Measurements from ENCODE around the gene STX5. TPM values are rescaled to one million over a fixed set of nuclear protein-coding genes. Genes with fewer than 3 reads are reported as not detected.

Gene STX5
- total and polyA plus RNA-seq, 9 of the 15 experiments (the other 6 are each of a cell fraction or from before 2014, with no cell fraction given) = 2.8 to 28.6 (median 23.7) TPM

DNA sequence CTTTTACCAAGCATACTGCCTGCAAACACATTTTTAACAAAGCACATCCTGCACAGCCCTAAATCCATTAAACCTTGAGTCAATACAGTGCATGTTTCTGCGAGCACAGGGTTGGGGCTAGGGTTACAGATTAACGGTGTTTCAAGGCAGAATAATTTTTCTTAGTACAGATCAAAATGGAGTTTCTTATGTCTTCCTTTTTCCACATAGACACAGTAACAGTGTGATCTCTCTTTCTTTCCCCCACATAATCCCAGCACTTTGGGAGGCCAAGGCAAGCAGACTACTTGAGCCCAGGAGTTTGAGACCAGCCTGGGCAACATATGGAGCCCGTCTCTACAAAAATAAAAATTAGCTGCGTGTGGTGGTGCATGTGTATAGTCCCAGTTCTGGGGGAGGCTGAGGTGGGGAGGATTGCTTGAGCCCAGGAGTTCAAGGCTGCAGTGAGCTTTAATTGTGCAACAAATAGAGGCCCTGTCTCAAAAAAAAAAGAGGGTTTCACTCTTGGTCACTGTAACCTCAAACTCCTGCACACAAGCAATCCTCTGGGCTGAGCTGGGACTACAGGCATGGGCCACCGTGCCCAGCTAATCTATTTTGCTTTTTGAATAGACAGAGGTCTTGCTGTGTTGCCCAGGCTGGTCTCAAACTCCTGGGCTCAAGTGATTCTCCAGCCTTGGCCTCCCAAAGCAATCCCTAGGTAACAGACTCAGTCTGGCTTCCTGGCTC is 29.1 kb upstream of the STX5 start (continued):
- no peak for TF ChIP-seq HMG20A (CRISPR knock-in tag; conservative IDR thresholded peaks at IDR 0.05)
- TF ChIP-seq KHSRP (IDR thresholded peaks at IDR 0.05) = no peak
- TF ChIP-seq LCOR (CRISPR knock-in tag; IDR thresholded peaks at IDR 0.05) = no peak
- no peak for TF ChIP-seq RBM15 (IDR thresholded peaks at IDR 0.05; ENCODE audit: insufficient read depth, low read length)
- TF ChIP-seq SRSF3 (IDR thresholded peaks at IDR 0.05; ENCODE audit: insufficient read depth, low read length) = no peak
- TF ChIP-seq PYGO2 (tag; IDR thresholded peaks at IDR 0.05) = peak; percentile 76
- TF ChIP-seq RAD21 (CRISPR knock-in tag; conservative IDR thresholded peaks at IDR 0.05 in 1 of 2, IDR thresholded peaks at IDR 0.05 in 1 of 2) = peak in 1 of 2 experiments; percentile 7; a peak in 1 of 4 replicates
- TF ChIP-seq CAMTA2 (CRISPR knock-in tag; conservative IDR thresholded peaks at IDR 0.05) = no peak
- no peak for TF ChIP-seq ZNF12 (CRISPR knock-in tag; IDR thresholded peaks at IDR 0.05)
- TF ChIP-seq, protein P1, sequence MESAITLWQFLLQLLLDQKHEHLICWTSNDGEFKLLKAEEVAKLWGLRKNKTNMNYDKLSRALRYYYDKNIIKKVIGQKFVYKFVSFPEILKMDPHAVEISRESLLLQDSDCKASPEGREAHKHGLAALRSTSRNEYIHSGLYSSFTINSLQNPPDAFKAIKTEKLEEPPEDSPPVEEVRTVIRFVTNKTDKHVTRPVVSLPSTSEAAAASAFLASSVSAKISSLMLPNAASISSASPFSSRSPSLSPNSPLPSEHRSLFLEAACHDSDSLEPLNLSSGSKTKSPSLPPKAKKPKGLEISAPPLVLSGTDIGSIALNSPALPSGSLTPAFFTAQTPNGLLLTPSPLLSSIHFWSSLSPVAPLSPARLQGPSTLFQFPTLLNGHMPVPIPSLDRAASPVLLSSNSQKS (CRISPR knock-in tag; IDR thresholded peaks at IDR 0.05) = 0 out of 2 replicates have a peak, but pooled peaks have one; percentile 36
- no peak for TF ChIP-seq PPARD (CRISPR knock-in tag; IDR thresholded peaks at IDR 0.05)
- no peak for TF ChIP-seq KLF10 (CRISPR knock-in tag; IDR thresholded peaks at IDR 0.05)
- TF ChIP-seq NFIC (IDR thresholded peaks at IDR 0.05) = no peak
- no peak for TF ChIP-seq SRSF1 (IDR thresholded peaks at IDR 0.05; ENCODE audit: low read depth, low read length)
- TF ChIP-seq GABPA (tag; conservative IDR thresholded peaks at IDR 0.05; ENCODE audit: low read depth) = peak; percentile 36; the same call in 1 of the 2 replicates
- TF ChIP-seq, protein P2, sequence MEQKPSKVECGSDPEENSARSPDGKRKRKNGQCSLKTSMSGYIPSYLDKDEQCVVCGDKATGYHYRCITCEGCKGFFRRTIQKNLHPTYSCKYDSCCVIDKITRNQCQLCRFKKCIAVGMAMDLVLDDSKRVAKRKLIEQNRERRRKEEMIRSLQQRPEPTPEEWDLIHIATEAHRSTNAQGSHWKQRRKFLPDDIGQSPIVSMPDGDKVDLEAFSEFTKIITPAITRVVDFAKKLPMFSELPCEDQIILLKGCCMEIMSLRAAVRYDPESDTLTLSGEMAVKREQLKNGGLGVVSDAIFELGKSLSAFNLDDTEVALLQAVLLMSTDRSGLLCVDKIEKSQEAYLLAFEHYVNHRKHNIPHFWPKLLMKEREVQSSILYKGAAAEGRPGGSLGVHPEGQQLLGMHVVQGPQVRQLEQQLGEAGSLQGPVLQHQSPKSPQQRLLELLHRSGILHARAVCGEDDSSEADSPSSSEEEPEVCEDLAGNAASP (IDR thresholded peaks at IDR 0.05) = no peak
- no peak for TF ChIP-seq DNMT1 (IDR thresholded peaks at IDR 0.05)
- TF ChIP-seq HDAC3 (IDR thresholded peaks at IDR 0.05; ENCODE audit: borderline replicate concordance, partially characterized antibody) = no peak
- TF ChIP-seq ETV5 (CRISPR knock-in tag; IDR thresholded peaks at IDR 0.05; ENCODE audit: low read depth) = no peak
- TF ChIP-seq ZNF217 (CRISPR knock-in tag; IDR thresholded peaks at IDR 0.05) = no peak
- TF ChIP-seq MCM3 (IDR thresholded peaks at IDR 0.05) = no peak
- no peak for TF ChIP-seq RBM22 (IDR thresholded peaks at IDR 0.05; ENCODE audit: low read depth, low read length, poor library complexity, severe bottlenecking)
- TF ChIP-seq SP2 (IDR thresholded peaks at IDR 0.05; ENCODE audit: extremely low read depth, low read depth, low read length, poor library complexity, severe bottlenecking) = no peak
- no peak for TF ChIP-seq ZNF830 (CRISPR knock-in tag; IDR thresholded peaks at IDR 0.05)
- TF ChIP-seq, protein P3, sequence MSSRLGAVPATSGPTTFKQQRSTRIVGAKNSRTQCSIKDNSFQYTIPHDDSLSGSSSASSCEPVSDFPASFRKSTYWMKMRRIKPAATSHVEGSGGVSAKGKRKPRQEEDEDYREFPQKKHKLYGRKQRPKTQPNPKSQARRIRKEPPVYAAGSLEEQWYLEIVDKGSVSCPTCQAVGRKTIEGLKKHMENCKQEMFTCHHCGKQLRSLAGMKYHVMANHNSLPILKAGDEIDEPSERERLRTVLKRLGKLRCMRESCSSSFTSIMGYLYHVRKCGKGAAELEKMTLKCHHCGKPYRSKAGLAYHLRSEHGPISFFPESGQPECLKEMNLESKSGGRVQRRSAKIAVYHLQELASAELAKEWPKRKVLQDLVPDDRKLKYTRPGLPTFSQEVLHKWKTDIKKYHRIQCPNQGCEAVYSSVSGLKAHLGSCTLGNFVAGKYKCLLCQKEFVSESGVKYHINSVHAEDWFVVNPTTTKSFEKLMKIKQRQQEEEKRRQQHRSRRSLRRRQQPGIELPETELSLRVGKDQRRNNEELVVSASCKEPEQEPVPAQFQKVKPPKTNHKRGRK (tag; IDR thresholded peaks at IDR 0.05) = no peak
- TF ChIP-seq ZNF263 (CRISPR knock-in tag; IDR thresholded peaks at IDR 0.05; ENCODE audit: borderline replicate concordance) = no peak
- TF ChIP-seq NCOA2 (IDR thresholded peaks at IDR 0.05; ENCODE audit: partially characterized antibody in 2 of 2) = no peak

All from K562 (cell line).